PC-3 (cell line): Measurements from ENCODE around the gene NCR2. TPM values are rescaled to one million over a fixed set of nuclear protein-coding genes. Genes with fewer than 3 reads are reported as not detected.

ENCODE experiments used
- ATAC-seq: fragments of 200-7000 bp; cut with Tn5 transposase; 2 replicates; pipeline ENCODE4 v1.9.1; 2020; ENCODE audit warnings: mild to moderate bottlenecking, moderate library complexity
- Bru-seq: library from RNA; stranded (reverse); fragments of 400-500 nt; gene quantifications from one replicate; lab custom pipeline; 2021; lab: Mats Ljungman, UMichigan
- BruChase-seq, 2 experiments: library from RNA; stranded (reverse); fragments of 400-500 nt; gene quantifications; one replicate each; lab custom pipeline; 2021; lab: Mats Ljungman, UMichigan
- BruUV-seq: library from RNA; stranded (reverse); fragments of 400-500 nt; replicated peaks from 2 replicates; lab custom pipeline; 2021; lab: Mats Ljungman, UMichigan
- CTCF ChIA-PET: fragments of 300-600 bp; sonication (Branson Sonifier 250); formaldehyde crosslinking; loops from one replicate; lab custom pipeline; 2022; ENCODE audit warnings: antibody characterized with exemption; lab: Charles Lee
- POLR2A ChIA-PET: fragments of 300-600 bp; sonication (Branson Sonifier 250); formaldehyde crosslinking; loops from one replicate; lab custom pipeline; 2022; ENCODE audit warnings: antibody characterized with exemption; ENCODE audit not compliant: unreplicated experiment; lab: Charles Lee
- DNase-seq: peaks from one replicate; pipeline ENCODE4 v3.0.0-alpha.2; 2015
- H2AFZ ChIP-seq: fragments of 300-600 bp; sonication (generic); 2 replicates; pipeline ENCODE4 v1.6.0; 2016; ENCODE audit warnings: antibody characterized with exemption, low read length
- H3F3A ChIP-seq: fragments of 300-600 bp; sonication (generic); one replicate; pipeline ENCODE4 v1.6.0; 2017; ENCODE audit warnings: antibody characterized with exemption, low read length, control low read depth, mild to moderate bottlenecking; ENCODE audit not compliant: unreplicated experiment
- H3K27ac ChIP-seq: fragments of 300-600 bp; sonication (generic); 2 replicates; pipeline ENCODE4 v1.5.1; 2016; ENCODE audit warnings: mild to moderate bottlenecking, low read length
- H3K27me3 ChIP-seq: fragments of 300-600 bp; sonication (generic); 2 replicates; pipeline ENCODE4 v1.6.1; 2016; ENCODE audit warnings: low read length, mixed read lengths
- H3K36me3 ChIP-seq: fragments of 300-600 bp; sonication (generic); 2 replicates; pipeline ENCODE4 v1.6.1; 2016; ENCODE audit warnings: low read depth, mixed run types, low read length, mixed read lengths
- H3K4me1 ChIP-seq: fragments of 300-600 bp; sonication (generic); 2 replicates; pipeline ENCODE4 v1.5.1; 2016; ENCODE audit warnings: low read length; ENCODE audit not compliant: insufficient read depth
- H3K4me2 ChIP-seq: fragments of 300-600 bp; sonication (generic); 2 replicates; pipeline ENCODE4 v1.6.0; 2016; ENCODE audit warnings: low read length
- H3K4me3 ChIP-seq: fragments of 300-600 bp; sonication (generic); 2 replicates; pipeline ENCODE4 v1.5.1; 2016; ENCODE audit warnings: mild to moderate bottlenecking, low read length, mixed read lengths
- H3K79me2 ChIP-seq: fragments of 300-600 bp; sonication (generic); 2 replicates; pipeline ENCODE4 v1.6.1; 2017; ENCODE audit warnings: low read length, mixed read lengths
- H3K9ac ChIP-seq: fragments of 300-600 bp; sonication (generic); 2 replicates; pipeline ENCODE4 v1.6.0; 2016; ENCODE audit warnings: mild to moderate bottlenecking, low read length
- H3K9me2 ChIP-seq: fragments of 300-600 bp; sonication (generic); replicated peaks from 2 replicates; pipeline ENCODE4 v1.6.1; 2016; ENCODE audit warnings: mixed run types, low read length, mixed read lengths
- H3K9me3 ChIP-seq: fragments of 300-600 bp; sonication (generic); 2 replicates; pipeline ENCODE4 v1.6.1; 2016; ENCODE audit warnings: low read length, mixed read lengths
- H4K20me1 ChIP-seq: fragments of 300-600 bp; sonication (generic); 2 replicates; pipeline ENCODE4 v1.6.1; 2016; ENCODE audit warnings: low read length, mixed read lengths
- CTCF ChIP-seq: fragments of 300-600 bp; sonication (generic); conservative IDR thresholded peaks from 2 replicates; pipeline ENCODE4 v1.5.1; 2017; ENCODE audit warnings: antibody characterized with exemption, low read depth, mild to moderate bottlenecking, low read length
- EZH2 ChIP-seq: fragments of 300-600 bp; sonication (generic); IDR thresholded peaks from one replicate; pipeline ENCODE4 v1.6.1; 2017; ENCODE audit warnings: antibody characterized with exemption, mild to moderate bottlenecking, low read length; ENCODE audit not compliant: unreplicated experiment
- EZH2phosphoT487 ChIP-seq: fragments of 300-600 bp; sonication (generic); IDR thresholded peaks from 2 replicates; pipeline ENCODE4 v1.6.1; 2018; ENCODE audit warnings: mild to moderate bottlenecking, antibody characterized with exemption, low read length, borderline replicate concordance
- intact Hi-C: fragments of 100-400 bp; cut with micrococcal nuclease; formaldehyde crosslinking; loops from 2 replicates; pipeline ENCODE4 v1.9.0; 2023
- long read RNA-seq: library from polyadenylated mRNA; unstranded; transcript quantifications from one replicate; pipeline ENCODE4 v2.0.0, GENCODE V29; 2021; ENCODE audit not compliant: unreplicated experiment
- total RNA-seq: library from RNA; depleted of rRNA; stranded (reverse); fragments of >200 nt; gene quantifications from 2 replicates; pipeline ENCODE4 v1.2.3, GENCODE V29; 2014; rRNA removed

Gene NCR2, protein sequence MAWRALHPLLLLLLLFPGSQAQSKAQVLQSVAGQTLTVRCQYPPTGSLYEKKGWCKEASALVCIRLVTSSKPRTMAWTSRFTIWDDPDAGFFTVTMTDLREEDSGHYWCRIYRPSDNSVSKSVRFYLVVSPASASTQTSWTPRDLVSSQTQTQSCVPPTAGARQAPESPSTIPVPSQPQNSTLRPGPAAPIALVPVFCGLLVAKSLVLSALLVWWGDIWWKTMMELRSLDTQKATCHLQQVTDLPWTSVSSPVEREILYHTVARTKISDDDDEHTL
- total RNA-seq, result not detected in 2 replicates
- Bru-seq, nascent RNA, result not detected
- BruChase-seq, experiment 1, labeled RNA remaining after a 6-hour chase, result not detected
- BruChase-seq, experiment 2, labeled RNA remaining after a 2-hour chase, result not detected
- long read RNA-seq, result 0 reads

GRCh38 chr6:41335296-41335695, at the start of gene NCR2:
NCR2 (plus strand) TSS chr6:41335608; CDS start chr6:41335877, 269 bp downstream.
- POLR2A ChIA-PET, result no interaction called here
- no peak for ATAC-seq
- BruUV-seq, result no TSS peak
- intact Hi-C loops, result no loop called here
- H3K36me3 ChIP-seq, result no peaks in the 10 kb centered on the region
- no peaks in the 10 kb centered on the region for H3K9me2 ChIP-seq
- no peak within 1 kb of the TSS for H3K9ac ChIP-seq
- H3K4me3 ChIP-seq, result no peak within 1 kb of the TSS
- no peaks in the 10 kb centered on the region for H3K9me3 ChIP-seq
- H3K79me2 ChIP-seq, result no peaks in the 10 kb centered on the region
- H3F3A ChIP-seq, result no peaks in the 10 kb centered on the region
- no peak for TF ChIP-seq CTCF
- no peak for TF ChIP-seq EZH2
- TF ChIP-seq EZH2phosphoT487, result no peak
- no peak within 1 kb of the TSS for H3K4me2 ChIP-seq
- no peak within 1 kb of the TSS for H3K27ac ChIP-seq
- H3K4me1 ChIP-seq, result no peaks in the 10 kb centered on the region
- CTCF ChIA-PET, result no interaction called here
- no peak for DNase-seq
- peaks cover 85% of the 10 kb centered on the region for H3K27me3 ChIP-seq
- no peaks in the 10 kb centered on the region for H4K20me1 ChIP-seq
- no peak within 1 kb of the TSS for H2AFZ ChIP-seq

DNA sequence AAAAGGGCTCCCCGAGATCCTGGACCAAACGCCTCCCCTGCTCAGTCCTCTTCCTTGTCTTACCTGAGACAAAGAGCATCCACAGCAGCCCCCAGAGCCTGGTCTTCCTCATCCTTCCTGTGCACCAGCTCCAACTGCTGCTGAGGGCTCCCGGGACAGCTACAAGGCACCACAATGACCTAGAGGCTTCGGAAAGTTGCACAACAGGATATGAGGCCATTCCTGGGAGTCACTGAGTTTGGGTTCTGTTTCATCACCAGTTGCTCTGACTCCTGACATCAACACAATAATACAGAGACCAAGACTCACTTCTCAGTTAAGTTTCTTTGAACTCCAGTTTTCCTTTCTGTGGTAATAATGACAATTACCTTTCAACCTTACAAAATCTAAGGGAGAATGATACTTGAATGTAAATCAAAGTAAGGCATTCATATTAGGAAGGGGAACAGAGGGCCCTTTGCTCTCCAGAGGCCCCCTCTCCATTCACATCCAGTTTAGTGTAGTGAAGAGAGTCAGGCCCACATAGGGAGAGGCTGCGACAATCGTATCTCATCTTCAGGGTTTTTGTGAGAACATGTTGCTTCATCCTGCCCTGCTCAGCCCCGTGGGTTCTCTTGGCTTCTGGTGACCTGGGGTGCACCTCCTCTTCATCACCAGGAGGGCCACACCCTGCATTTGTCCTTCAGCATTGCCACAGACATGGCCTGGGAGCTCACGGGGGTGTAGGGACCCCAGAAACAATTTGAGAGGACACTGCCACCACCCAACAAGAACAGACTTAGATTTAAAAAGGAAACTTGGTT, 48.7 kb upstream of the NCR2 start, which contains the start of gene TREM1:
TREM1 (minus strand) TSS at position 139 of the 803 bp plus-strand sequence; CDS start at position 112, 27 bp downstream.
- no peaks in the 10 kb centered on the region for H4K20me1 ChIP-seq
- TF ChIP-seq EZH2, result no peak
- no peak for TF ChIP-seq EZH2phosphoT487
- no peak for TF ChIP-seq CTCF
- no peak within 1 kb of the TSS for H2AFZ ChIP-seq
- no peaks in the 10 kb centered on the region for H3F3A ChIP-seq
- H3K9me3 ChIP-seq, result no peaks in the 10 kb centered on the region
- intact Hi-C loops, result no loop called here
- H3K4me3 ChIP-seq, result no peak within 1 kb of the TSS
- DNase-seq (peak; percentile 52), ATAC-seq (no peak)
- H3K27ac ChIP-seq, result no peak within 1 kb of the TSS
- H3K9me2 ChIP-seq, result no peaks in the 10 kb centered on the region
- H3K9ac ChIP-seq, result no peak within 1 kb of the TSS
- no peak within 1 kb of the TSS for H3K4me2 ChIP-seq
- H3K27me3 ChIP-seq, result no peaks in the 10 kb centered on the region
- POLR2A ChIA-PET, result no interaction called here
- no peaks in the 10 kb centered on the region for H3K79me2 ChIP-seq
- H3K4me1 ChIP-seq, result peaks cover 21% of the 10 kb centered on the region
- BruUV-seq, result no TSS peak
- CTCF ChIA-PET, result no interaction called here
- H3K36me3 ChIP-seq, result no peaks in the 10 kb centered on the region
